Neutrophil (primary cell): ENCODE results near the gene BAZ1B.
"Not testable (repeated sequence)": the region's sequence is repeated elsewhere in the genome, so short reads cannot be mapped to it uniquely, and the experiment has no call there.

Source experiments
- H3K27ac ChIP-seq: fragments of 200-600 bp; sonication (generic); 2 replicates; pipeline ENCODE4 v1.5.1; 2016; ENCODE audit warnings: mild to moderate bottlenecking, moderate library complexity
- H3K27me3 ChIP-seq: fragments of 200-600 bp; sonication (generic); 2 replicates; pipeline ENCODE4 v1.6.0; 2016; ENCODE audit warnings: mild to moderate bottlenecking
- H3K36me3 ChIP-seq: fragments of 200-600 bp; sonication (generic); 2 replicates; pipeline ENCODE4 v1.5.1; 2017
- H3K4me1 ChIP-seq, 2 experiments: fragments of 200-600 bp in 1 of 2; sonication (generic) in 1 of 2; 1 replicate in 1 of 2; 2 replicates in 1 of 2; pipeline versions ENCODE4 v1.5.1 to v1.6.1; 2013 to 2016; ENCODE audit warnings: low read depth in 1 of 2, low read length in 1 of 2, mild to moderate bottlenecking in 1 of 2, moderate library complexity in 1 of 2; ENCODE audit not compliant: control insufficient read depth in 1 of 2, insufficient read depth in 1 of 2
- H3K4me3 ChIP-seq, 2 experiments: fragments of 200-600 bp in 1 of 2; sonication (generic) in 1 of 2; 1 replicate in 1 of 2; 2 replicates in 1 of 2; pipeline ENCODE4 v1.5.1; 2013 to 2016; ENCODE audit warnings: low read depth in 1 of 2, low read length in 1 of 2, mild to moderate bottlenecking in 1 of 2, moderate library complexity in 1 of 2
- H3K9me3 ChIP-seq: fragments of 200-600 bp; sonication (generic); 2 replicates; pipeline ENCODE4 v1.5.1; 2016
- CTCF ChIP-seq: fragments of 200-600 bp; sonication (generic); IDR thresholded peaks from 2 replicates; pipeline ENCODE4 v1.5.1; 2016; ENCODE audit warnings: antibody characterized with exemption

The BAZ1B gene

GRCh38 chr7:73477376-73477775 is 44.7 kb downstream of the BAZ1B start:
- no peaks in the 10 kb centered on the region for H3K27me3 ChIP-seq
- H3K4me3 ChIP-seq, result no peak overlapping the region
- peaks cover 5 to 6% of the 10 kb centered on the region in 2 experiments for H3K4me1 ChIP-seq
- peaks cover 48% of the 10 kb centered on the region for H3K36me3 ChIP-seq
- no peak for TF ChIP-seq CTCF
- no peaks in the 10 kb centered on the region for H3K9me3 ChIP-seq
- peak overlapping the region; percentile 66 for H3K27ac ChIP-seq

- Histone ChIP-seq H3K9me3 (no peaks in the 10 kb centered on the region), H3K27ac (no peak overlapping the region), H3K4me1 (no peaks in the 10 kb centered on the region), H3K4me3 (no peak overlapping the region), H3K36me3 (peaks cover 78% of the 10 kb centered on the region), H3K27me3 (no peaks in the 10 kb centered on the region)
- TF ChIP-seq CTCF, result no peak
Measured at GRCh38 chr7:73470208-73470607, 51.9 kb downstream of the BAZ1B start.

- H3K27ac ChIP-seq, H3K9me3 ChIP-seq, H3K4me1 ChIP-seq, H3K27me3 ChIP-seq, H3K4me3 ChIP-seq: not testable (repeated sequence)
- H3K36me3 ChIP-seq, result peaks cover 91% of the 10 kb centered on the region
Measured at GRCh38 chr7:73467046-73467445, 55.0 kb downstream of the BAZ1B start.

GRCh38 chr7:73466112-73466511 is 56.0 kb downstream of the BAZ1B start:
- H3K36me3 ChIP-seq, result peaks cover 97% of the 10 kb centered on the region
- H3K27ac ChIP-seq, result no peak overlapping the region
- no peaks in the 10 kb centered on the region for H3K4me1 ChIP-seq
- H3K4me3 ChIP-seq, result no peak overlapping the region
- H3K27me3 ChIP-seq, result no peaks in the 10 kb centered on the region
- H3K9me3 ChIP-seq, result no peaks in the 10 kb centered on the region
- no peak for TF ChIP-seq CTCF

GRCh38 chr7:73463966-73464365 is 58.1 kb downstream of the BAZ1B start:
- H3K27ac ChIP-seq, result no peak overlapping the region

GRCh38 chr7:73463260-73463659 is 58.8 kb downstream of the BAZ1B start:
- H3K27me3 ChIP-seq, result no peaks in the 10 kb centered on the region
- TF ChIP-seq CTCF, result no peak
- H3K27ac ChIP-seq, result no peak overlapping the region
- H3K4me3 ChIP-seq, result no peak overlapping the region
- peaks cover 86% of the 10 kb centered on the region for H3K36me3 ChIP-seq
- H3K9me3 ChIP-seq, result no peaks in the 10 kb centered on the region
- H3K4me1 ChIP-seq, result no peaks in the 10 kb centered on the region

More at GRCh38 chr7:73463966-73464365, 58.1 kb downstream of the BAZ1B start:
- peaks cover 85% of the 10 kb centered on the region for H3K36me3 ChIP-seq
- no peak for TF ChIP-seq CTCF
- H3K4me3 ChIP-seq, result no peak overlapping the region
- H3K9me3 ChIP-seq, result no peaks in the 10 kb centered on the region
- H3K27me3 ChIP-seq, result no peaks in the 10 kb centered on the region
- H3K4me1 ChIP-seq, result no peaks in the 10 kb centered on the region
